ENCODE data around the gene TMEM163. TPM values are rescaled to one million over a fixed set of nuclear protein-coding genes. Genes with fewer than 3 reads are reported as not detected.

The TMEM163 gene
- total RNA-seq, 3 donors from 2014 or later = 0.41 to 1.5 (median 0.60) TPM

- ATAC-seq (no peak), DNase-seq (no peak)
- Histone ChIP-seq H3K36me3 (ENCODE audit: low read depth) (no peaks in the 10 kb centered on the region), H3K4me3 (no peak overlapping the region), H3K4me1 (ENCODE audit: low read depth) (no peaks in the 10 kb centered on the region), H3K9me3 (no peaks in the 10 kb centered on the region)
- intact Hi-C loops (cut with DNase I, micrococcal nuclease) = no loop called here
- TF ChIP-seq, protein P1, sequence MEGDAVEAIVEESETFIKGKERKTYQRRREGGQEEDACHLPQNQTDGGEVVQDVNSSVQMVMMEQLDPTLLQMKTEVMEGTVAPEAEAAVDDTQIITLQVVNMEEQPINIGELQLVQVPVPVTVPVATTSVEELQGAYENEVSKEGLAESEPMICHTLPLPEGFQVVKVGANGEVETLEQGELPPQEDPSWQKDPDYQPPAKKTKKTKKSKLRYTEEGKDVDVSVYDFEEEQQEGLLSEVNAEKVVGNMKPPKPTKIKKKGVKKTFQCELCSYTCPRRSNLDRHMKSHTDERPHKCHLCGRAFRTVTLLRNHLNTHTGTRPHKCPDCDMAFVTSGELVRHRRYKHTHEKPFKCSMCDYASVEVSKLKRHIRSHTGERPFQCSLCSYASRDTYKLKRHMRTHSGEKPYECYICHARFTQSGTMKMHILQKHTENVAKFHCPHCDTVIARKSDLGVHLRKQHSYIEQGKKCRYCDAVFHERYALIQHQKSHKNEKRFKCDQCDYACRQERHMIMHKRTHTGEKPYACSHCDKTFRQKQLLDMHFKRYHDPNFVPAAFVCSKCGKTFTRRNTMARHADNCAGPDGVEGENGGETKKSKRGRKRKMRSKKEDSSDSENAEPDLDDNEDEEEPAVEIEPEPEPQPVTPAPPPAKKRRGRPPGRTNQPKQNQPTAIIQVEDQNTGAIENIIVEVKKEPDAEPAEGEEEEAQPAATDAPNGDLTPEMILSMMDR (IDR thresholded peaks at IDR 0.05) = no peak
Measured at GRCh38 chr2:134634054-134634753, 84.6 kb downstream of the TMEM163 start.

- Histone ChIP-seq H3K4me3 (no peak overlapping the region), H3K36me3 (ENCODE audit: low read depth) (no peaks in the 10 kb centered on the region), H3K4me1 (ENCODE audit: low read depth) (no peaks in the 10 kb centered on the region), H3K9me3 (no peaks in the 10 kb centered on the region)
- DNase-seq (no peak), ATAC-seq (no peak)
- intact Hi-C loops (cut with DNase I, micrococcal nuclease) = no loop called here
- TF ChIP-seq, protein P1 (IDR thresholded peaks at IDR 0.05) = no peak
Measured at GRCh38 chr2:134630504-134631159, 88.2 kb downstream of the TMEM163 start.

DNA sequence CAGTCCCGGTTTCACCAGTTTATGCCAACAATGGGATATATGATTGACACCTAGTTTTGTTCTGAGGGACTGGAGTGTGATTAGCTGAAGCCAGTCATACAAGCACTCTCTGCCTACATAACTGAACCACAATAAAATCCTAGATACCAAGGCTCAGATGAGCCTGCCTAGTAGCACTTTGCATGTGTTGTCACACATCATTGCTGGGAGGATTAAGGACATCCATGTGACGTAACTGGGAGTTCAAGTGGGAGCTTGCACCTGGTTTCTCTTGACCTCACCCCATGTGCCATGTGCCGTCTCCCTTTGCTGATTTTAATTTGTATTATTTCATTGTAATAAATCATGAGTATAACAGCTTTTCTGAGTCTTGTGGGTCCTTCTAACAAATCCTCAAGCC lies 90.3 kb downstream of the TMEM163 start:
- ATAC-seq (no peak), DNase-seq (no peak)
- no peaks in the 10 kb centered on the region for H3K4me1 ChIP-seq (ENCODE audit: low read depth)
- H3K4me3 ChIP-seq = no peak overlapping the region
- intact Hi-C loops (cut with DNase I, micrococcal nuclease) = no loop called here
- no peaks in the 10 kb centered on the region for H3K36me3 ChIP-seq (ENCODE audit: low read depth)
- no peaks in the 10 kb centered on the region for H3K9me3 ChIP-seq
- TF ChIP-seq, protein P1 (IDR thresholded peaks at IDR 0.05) = no peak

DNA sequence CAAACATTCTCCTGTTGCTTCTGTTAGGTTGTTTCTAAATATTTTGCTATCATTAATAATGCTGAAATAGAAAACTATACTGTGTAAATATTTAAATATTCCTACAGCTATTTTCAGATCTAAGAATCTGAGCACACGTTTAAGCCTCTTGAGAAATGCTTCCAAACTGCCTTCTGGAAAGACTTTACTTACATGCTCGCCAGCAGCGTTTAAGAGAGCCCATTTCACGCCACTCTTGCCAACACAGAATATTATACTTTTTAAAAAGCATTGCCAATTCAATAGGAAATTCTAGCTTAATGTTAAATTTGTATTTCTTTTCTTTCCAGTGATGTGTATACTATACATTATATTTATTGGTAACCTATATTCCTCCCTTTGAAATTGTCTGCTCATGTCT lies 92.0 kb downstream of the TMEM163 start:
- no peaks in the 10 kb centered on the region for H3K4me1 ChIP-seq (ENCODE audit: low read depth)
- no peaks in the 10 kb centered on the region for H3K36me3 ChIP-seq (ENCODE audit: low read depth)
- ATAC-seq (no peak), DNase-seq (no peak)
- TF ChIP-seq, protein P1 (IDR thresholded peaks at IDR 0.05) = no peak
- no peaks in the 10 kb centered on the region for H3K9me3 ChIP-seq
- intact Hi-C loops (cut with DNase I, micrococcal nuclease) = no loop called here
- no peak overlapping the region for H3K4me3 ChIP-seq

- H3K4me1 ChIP-seq (ENCODE audit: low read depth) = no peaks in the 10 kb centered on the region
- TF ChIP-seq, protein P1 (IDR thresholded peaks at IDR 0.05) = no peak
- intact Hi-C loops (cut with DNase I, micrococcal nuclease) = no loop called here
- no peak for ATAC-seq
- H3K9me3 ChIP-seq = no peaks in the 10 kb centered on the region
- no peak overlapping the region for H3K4me3 ChIP-seq
- no peak for DNase-seq
- H3K36me3 ChIP-seq (ENCODE audit: low read depth) = no peaks in the 10 kb centered on the region
Measured at GRCh38 chr2:134625311-134625710, 93.5 kb downstream of the TMEM163 start.
